ENCODE results near the gene LGALS3. TPM values are rescaled to one million over a fixed set of nuclear protein-coding genes. Genes with fewer than 3 reads are reported as not detected.

Gene LGALS3
- total RNA-seq, 4 donors from 2014 or later = 234 to 565 (median 415) TPM

DNA sequence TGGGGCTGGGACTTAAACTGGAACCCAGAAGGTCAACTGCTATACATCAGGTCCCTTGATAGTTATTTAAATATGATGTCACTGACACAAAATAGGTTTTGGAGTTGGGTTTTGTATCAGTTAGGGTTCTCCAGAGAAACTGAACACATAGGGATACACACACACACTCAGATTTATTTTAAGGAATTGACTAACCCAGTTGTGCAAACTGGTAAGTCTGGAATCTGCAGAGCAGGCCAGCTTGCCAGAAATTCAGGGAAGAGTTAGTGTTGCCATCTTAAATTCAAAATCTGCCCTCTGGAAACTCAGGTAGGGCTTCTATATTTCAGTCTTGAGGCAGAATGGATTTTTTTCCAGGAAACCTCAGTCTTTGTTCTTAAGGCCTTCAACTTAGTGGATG, 40.7 kb upstream of the LGALS3 start:
- H3K9me3 ChIP-seq = no peaks in the 10 kb centered on the region
- DNase-seq = no peak

DNA sequence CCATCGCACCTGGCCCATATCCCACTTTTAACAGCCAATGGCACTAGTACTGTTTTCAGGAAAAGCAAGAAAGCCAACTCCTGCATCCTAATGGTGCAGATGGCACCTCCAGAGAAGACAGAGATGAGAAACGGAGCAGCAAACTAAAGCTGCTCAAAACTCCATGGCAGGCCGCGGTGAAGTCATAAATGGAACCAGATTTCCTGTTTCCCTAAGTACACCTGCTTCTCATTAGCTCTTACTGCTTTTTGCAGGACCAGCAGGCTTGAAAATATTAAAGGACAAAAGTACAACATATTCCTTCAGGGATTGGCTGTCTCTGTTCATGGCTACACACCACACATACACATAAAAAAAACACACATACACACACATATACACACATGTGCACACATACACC, 36.7 kb upstream of the LGALS3 start:
- H3K27ac ChIP-seq = no peak overlapping the region
- no peak for DNase-seq
- TF ChIP-seq POLR2A (IDR thresholded peaks at IDR 0.05) = no peak
- TF ChIP-seq, protein P1, sequence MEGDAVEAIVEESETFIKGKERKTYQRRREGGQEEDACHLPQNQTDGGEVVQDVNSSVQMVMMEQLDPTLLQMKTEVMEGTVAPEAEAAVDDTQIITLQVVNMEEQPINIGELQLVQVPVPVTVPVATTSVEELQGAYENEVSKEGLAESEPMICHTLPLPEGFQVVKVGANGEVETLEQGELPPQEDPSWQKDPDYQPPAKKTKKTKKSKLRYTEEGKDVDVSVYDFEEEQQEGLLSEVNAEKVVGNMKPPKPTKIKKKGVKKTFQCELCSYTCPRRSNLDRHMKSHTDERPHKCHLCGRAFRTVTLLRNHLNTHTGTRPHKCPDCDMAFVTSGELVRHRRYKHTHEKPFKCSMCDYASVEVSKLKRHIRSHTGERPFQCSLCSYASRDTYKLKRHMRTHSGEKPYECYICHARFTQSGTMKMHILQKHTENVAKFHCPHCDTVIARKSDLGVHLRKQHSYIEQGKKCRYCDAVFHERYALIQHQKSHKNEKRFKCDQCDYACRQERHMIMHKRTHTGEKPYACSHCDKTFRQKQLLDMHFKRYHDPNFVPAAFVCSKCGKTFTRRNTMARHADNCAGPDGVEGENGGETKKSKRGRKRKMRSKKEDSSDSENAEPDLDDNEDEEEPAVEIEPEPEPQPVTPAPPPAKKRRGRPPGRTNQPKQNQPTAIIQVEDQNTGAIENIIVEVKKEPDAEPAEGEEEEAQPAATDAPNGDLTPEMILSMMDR (IDR thresholded peaks at IDR 0.05) = no peak
- no peaks in the 10 kb centered on the region for H3K36me3 ChIP-seq
- intact Hi-C loops (cut with DNase I) = loop anchor here (5.0 kb wide), 2 partner anchors 40 to 70 kb away; no protein-coding TSS in a partner anchor
- H3K4me1 ChIP-seq = peaks cover 0 to 42% (median 0%) of the 10 kb centered on the region in 3 donors
- WGBS, 2 donors = 79 to 86% methylated on average over 3 to 4 of the region's 4 CpGs
- H3K27me3 ChIP-seq = no peaks in the 10 kb centered on the region
- no peaks in the 10 kb centered on the region for H3K9me3 ChIP-seq
- H3K4me3 ChIP-seq = no peak overlapping the region

More for the DNA sequence above, 40.7 kb upstream of the LGALS3 start:
- Histone ChIP-seq H3K36me3 (no peaks in the 10 kb centered on the region), H3K27ac (peak overlapping the region in 3 of 4 donors; percentile 28 to 72 (median 61)), H3K27me3 (no peaks in the 10 kb centered on the region), H3K4me3 (no peak overlapping the region), H3K4me1 (peaks cover 0 to 52% (median 0%) of the 10 kb centered on the region in 3 donors)
- intact Hi-C loops (cut with DNase I) = no loop called here
- TF ChIP-seq, protein P1 (IDR thresholded peaks at IDR 0.05) = no peak
- no peak for TF ChIP-seq POLR2A (IDR thresholded peaks at IDR 0.05)

DNA sequence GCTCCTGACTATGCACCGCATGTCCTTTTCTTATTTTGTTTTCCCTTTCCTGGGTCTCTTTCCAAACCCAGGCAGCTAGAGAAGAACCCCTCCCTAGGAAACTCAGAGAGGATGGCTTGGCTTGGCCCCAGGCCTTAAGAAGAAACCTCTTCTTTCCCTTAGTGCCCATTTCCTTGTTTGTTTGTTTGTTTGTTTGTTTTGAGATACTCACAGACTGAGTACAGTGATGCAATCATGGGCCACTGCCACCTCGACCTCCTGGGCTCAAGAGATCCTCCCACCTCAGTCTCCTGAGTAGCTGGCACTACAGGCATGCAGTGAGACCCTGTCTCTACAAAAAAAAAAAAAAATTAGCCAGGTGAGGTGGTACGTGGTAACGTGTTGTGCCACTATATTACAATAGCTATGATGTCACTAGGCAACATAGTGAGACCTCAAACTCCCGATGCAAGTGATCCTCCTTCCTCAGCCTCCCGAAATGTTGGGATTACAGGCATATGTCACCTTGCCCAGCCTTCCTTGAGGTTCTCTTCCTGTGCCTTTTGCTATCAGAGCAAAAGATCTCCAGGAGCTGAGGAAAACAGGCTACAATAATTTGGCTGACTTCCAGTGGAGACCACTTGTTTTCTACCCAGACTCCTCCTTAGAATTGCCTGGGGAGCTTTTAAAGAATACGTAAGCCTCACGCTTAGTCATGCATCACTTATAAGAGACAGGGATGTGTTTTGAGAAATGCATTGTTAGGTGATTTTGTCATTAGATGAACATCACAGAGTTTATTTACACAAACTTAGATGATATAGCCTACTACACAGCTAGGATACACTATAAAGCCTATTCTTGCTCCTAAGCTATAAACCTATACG, 34.5 kb upstream of the LGALS3 start:
- TF ChIP-seq, protein P1 (IDR thresholded peaks at IDR 0.05) = no peak
- no peak for TF ChIP-seq POLR2A (IDR thresholded peaks at IDR 0.05)
- intact Hi-C loops (cut with DNase I) = loop anchor here (5.0 kb wide), 2 partner anchors 38 to 68 kb away; no protein-coding TSS in a partner anchor
- H3K27me3 ChIP-seq = no peaks in the 10 kb centered on the region
- no peaks in the 10 kb centered on the region for H3K9me3 ChIP-seq
- H3K36me3 ChIP-seq = no peaks in the 10 kb centered on the region
- 65 to 75% methylated on average over 9 of the region's 9 CpGs for WGBS, 2 donors
- no peak overlapping the region for H3K4me3 ChIP-seq
- no peak overlapping the region for H3K27ac ChIP-seq
- no peak for DNase-seq
- peaks cover 0 to 46% (median 16%) of the 10 kb centered on the region in 3 donors for H3K4me1 ChIP-seq

DNA sequence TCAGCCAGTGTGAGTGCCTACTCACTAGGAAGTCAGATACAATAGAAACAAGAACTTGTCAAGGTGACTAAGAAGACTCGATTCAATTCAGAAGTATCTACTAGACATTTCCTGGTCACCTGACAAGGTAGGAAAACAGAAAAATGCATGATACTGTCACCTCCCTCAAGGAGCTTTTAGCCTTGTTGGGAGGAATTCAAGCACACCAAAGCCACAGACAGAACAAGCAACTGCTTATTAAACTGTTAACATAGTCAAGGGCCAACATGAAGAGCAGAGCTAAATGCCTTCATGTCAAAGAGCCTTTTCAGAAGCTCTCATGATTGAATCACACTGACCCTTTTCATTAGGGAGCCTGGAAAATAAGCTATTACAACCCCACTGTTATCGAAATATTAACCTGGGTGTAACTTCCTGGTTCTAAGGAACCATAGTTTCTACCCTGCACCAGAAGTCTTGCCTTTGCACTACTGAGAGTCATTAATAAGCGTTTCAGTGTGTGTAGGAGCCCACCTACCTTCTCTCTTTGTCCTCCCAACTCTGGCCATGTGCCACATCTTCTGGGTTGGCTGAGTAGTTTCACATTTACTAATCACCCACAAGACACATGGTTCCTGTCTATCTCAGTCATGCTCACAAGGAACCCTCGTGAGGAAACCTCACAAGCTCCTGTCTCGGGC, 31.0 kb upstream of the LGALS3 start:
- WGBS, 2 donors = 47 to 62% methylated on average over 4 to 5 of the region's 5 CpGs
- H3K4me1 ChIP-seq = peaks cover 20 to 63% (median 49%) of the 10 kb centered on the region in 3 donors
- DNase-seq = no peak

More for the DNA sequence above, 31.0 kb upstream of the LGALS3 start:
- intact Hi-C loops (cut with DNase I) = no loop called here
- TF ChIP-seq, protein P1 (IDR thresholded peaks at IDR 0.05) = no peak
- TF ChIP-seq POLR2A (IDR thresholded peaks at IDR 0.05) = no peak
- Histone ChIP-seq H3K27ac (peak overlapping the region; percentile 76 to 99 (median 82)), H3K27me3 (no peaks in the 10 kb centered on the region), H3K9me3 (no peaks in the 10 kb centered on the region), H3K36me3 (no peaks in the 10 kb centered on the region), H3K4me3 (no peak overlapping the region)

Data from esophagus squamous epithelium (tissue), 5 donors.